Measurements from ENCODE around the gene TM9SF4.

GRCh38 chr20:32195581-32195980 is 86.1 kb downstream of the TM9SF4 start:
- TF ChIP-seq CTCF (IDR thresholded peaks at IDR 0.05) (no peak), POLR2A (IDR thresholded peaks at IDR 0.05) (no peak)

Measured in uterus (tissue), 2 donors.